Measurements from ENCODE around the gene TGM5. TPM values are rescaled to one million over a fixed set of nuclear protein-coding genes. Genes with fewer than 3 reads are reported as not detected.

TGM5 gene
- polyA plus RNA-seq, 2 of the 4 experiments (the other 2 are of a cell fraction): not detected

DNA sequence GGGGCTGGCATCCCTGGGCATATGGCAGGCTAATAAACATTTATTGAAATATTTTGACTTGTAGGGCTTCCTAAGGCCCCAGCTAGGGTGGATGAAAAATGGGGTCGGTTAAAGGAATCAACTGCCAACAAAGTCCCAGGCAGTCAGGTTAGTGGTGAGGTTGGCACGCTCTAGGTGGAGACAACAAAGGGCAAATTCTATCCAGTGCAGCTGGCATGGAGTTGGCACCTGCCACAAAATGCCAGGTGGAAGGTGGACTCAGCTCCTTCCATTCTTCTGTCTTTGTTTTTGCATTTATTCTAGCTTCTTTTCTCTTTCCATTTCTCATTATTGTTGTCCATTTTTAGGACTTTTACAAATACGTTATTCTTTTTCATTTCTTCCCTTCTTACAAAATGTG is 32.7 kb upstream of the TGM5 start (continued):
- TF ChIP-seq NFE2L2 (conservative IDR thresholded peaks at IDR 0.05; ENCODE audit: low read length): no peak

DNA sequence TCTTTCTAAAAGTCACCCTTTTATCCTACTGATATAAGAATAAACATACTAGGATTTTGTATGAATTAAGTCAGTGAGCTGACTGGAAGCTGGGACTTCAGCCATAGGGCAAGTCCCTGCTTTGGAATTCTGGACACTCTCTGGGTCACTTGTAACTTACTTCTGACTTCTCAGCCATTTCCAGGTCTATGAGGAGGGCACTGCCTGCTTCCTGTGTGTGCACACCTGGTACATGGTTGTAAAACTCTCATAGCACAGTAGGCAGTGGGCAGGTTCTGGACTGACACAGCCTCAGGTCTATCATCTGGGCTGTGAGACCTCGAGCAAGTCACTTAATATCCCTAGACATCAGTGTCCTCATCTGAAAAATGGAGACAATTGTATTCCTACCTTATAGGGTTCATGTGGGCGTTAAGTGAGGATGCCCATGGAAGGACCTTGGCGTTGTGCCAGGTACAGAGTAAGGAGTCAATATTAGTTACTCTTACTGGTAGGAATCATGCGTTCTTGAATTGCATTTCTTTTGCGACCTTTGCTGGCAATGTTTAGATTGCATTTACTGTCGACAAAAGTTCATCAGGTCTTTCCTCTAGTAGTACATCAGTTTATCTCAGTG is 27.5 kb upstream of the TGM5 start:
- TF ChIP-seq HOXA7 (CRISPR knock-in tag; IDR thresholded peaks at IDR 0.05): no peak
- TF ChIP-seq ZFP36 (IDR thresholded peaks at IDR 0.05; ENCODE audit: borderline replicate concordance, partially characterized antibody): no peak
- TF ChIP-seq RARB (CRISPR knock-in tag; IDR thresholded peaks at IDR 0.05): no peak
- no peak for TF ChIP-seq CEBPB (IDR thresholded peaks at IDR 0.05)
- TF ChIP-seq, protein P1, sequence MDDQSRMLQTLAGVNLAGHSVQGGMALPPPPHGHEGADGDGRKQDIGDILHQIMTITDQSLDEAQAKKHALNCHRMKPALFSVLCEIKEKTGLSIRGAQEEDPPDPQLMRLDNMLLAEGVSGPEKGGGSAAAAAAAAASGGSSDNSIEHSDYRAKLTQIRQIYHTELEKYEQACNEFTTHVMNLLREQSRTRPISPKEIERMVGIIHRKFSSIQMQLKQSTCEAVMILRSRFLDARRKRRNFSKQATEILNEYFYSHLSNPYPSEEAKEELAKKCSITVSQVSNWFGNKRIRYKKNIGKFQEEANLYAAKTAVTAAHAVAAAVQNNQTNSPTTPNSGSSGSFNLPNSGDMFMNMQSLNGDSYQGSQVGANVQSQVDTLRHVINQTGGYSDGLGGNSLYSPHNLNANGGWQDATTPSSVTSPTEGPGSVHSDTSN (IDR thresholded peaks at IDR 0.05): no peak
- TF ChIP-seq RAD21 (conservative IDR thresholded peaks at IDR 0.05 in 1 of 2, IDR thresholded peaks at IDR 0.05 in 1 of 2): no peak
- no peak for TF ChIP-seq PHF8 (IDR thresholded peaks at IDR 0.05; ENCODE audit: borderline replicate concordance, low read depth)
- TF ChIP-seq, protein P2, sequence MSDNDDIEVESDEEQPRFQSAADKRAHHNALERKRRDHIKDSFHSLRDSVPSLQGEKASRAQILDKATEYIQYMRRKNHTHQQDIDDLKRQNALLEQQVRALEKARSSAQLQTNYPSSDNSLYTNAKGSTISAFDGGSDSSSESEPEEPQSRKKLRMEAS (IDR thresholded peaks at IDR 0.05): no peak
- no peak for TF ChIP-seq CHD4 (IDR thresholded peaks at IDR 0.05; ENCODE audit: borderline replicate concordance)
- TF ChIP-seq ZC3H11A (IDR thresholded peaks at IDR 0.05): no peak
- TF ChIP-seq, protein P3, sequence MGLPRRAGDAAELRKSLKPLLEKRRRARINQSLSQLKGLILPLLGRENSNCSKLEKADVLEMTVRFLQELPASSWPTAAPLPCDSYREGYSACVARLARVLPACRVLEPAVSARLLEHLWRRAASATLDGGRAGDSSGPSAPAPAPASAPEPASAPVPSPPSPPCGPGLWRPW (IDR thresholded peaks at IDR 0.05): no peak
- TF ChIP-seq BHLHE40 (IDR thresholded peaks at IDR 0.05; ENCODE audit: low read depth, low read length): no peak
- no peak for FAIRE-seq
- Histone ChIP-seq H3K27ac (no peak overlapping the region), H3K4me3 (no peak overlapping the region), H3K4me1 (no peaks in the 10 kb centered on the region), H3K4me2 (0 out of 3 replicates have a peak overlapping the region, but pooled peaks have one; percentile 19), H3K9me3 (no peaks in the 10 kb centered on the region)
- POLR2A ChIA-PET: no interaction called here
- DNase-seq (ENCODE audit: low read depth in 1 of 2, low spot score in 1 of 2): no peak
- ATAC-seq: no peak; a peak in 1 of 6 replicates
- WGBS (ENCODE audit: missing lambda C conversion rate): 18% methylated on average over 6 of the region's 6 CpGs
- CTCF ChIA-PET: interaction anchor here (2.1 kb wide), 1 partner anchor 9 kb away, joined by 7 read pairs; no protein-coding TSS in a partner anchor

DNA sequence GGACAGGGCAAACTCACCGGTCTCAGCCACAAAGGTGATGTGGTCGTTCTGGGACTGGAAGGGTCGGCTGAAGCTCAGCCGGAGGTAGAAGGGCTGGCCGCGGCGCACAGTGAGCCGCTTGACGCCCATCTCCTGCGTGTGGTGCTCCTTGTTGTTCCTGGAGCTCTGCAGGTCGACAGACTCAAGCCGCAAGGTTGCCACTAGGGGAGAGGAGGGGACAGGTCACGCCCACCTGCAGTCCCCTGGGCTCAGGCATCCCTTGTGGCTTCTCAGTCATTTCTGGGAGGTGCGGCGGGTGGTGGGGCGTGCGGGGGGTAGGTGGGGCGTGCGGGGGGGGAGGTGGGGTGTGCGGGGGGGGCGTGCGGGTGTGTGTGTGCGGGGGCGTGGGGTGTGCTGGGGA is 26.7 kb upstream of the TGM5 start:
- ChIA-PET POLR2A (no interaction called here), CTCF (interaction anchor here (1.3 to 2.1 kb wide), 2 partner anchors 8 to 68 kb away, joined by 3 to 7 read pairs; no protein-coding TSS in a partner anchor)
- no peak for TF ChIP-seq RFX5 (IDR thresholded peaks at IDR 0.05)
- TF ChIP-seq NPAS2 (CRISPR knock-in tag; IDR thresholded peaks at IDR 0.05; ENCODE audit: borderline replicate concordance): no peak
- no peak for TF ChIP-seq TP53 (CRISPR knock-in tag; IDR thresholded peaks at IDR 0.05)
- no peak for TF ChIP-seq CBX8 (IDR thresholded peaks at IDR 0.05)
- no peak for TF ChIP-seq CBX2 (IDR thresholded peaks at IDR 0.05; ENCODE audit: borderline replicate concordance, low read depth)
- TF ChIP-seq MAFK (IDR thresholded peaks at IDR 0.05; ENCODE audit: partially characterized antibody): no peak
- TF ChIP-seq FOSL2 (IDR thresholded peaks at IDR 0.05): no peak
- no peak for TF ChIP-seq FOSL2 (CRISPR knock-in tag; IDR thresholded peaks at IDR 0.05)
- TF ChIP-seq SREBF2 (IDR thresholded peaks at IDR 0.05): no peak
- no peak for TF ChIP-seq KDM1A (IDR thresholded peaks at IDR 0.05; ENCODE audit: low read depth)
- no peak for TF ChIP-seq HDAC2 (IDR thresholded peaks at IDR 0.05)
- TF ChIP-seq CHD2 (IDR thresholded peaks at IDR 0.05; ENCODE audit: low read length, partially characterized antibody): no peak
- TF ChIP-seq, protein P2 (IDR thresholded peaks at IDR 0.05): no peak
- TF ChIP-seq, protein P4, sequence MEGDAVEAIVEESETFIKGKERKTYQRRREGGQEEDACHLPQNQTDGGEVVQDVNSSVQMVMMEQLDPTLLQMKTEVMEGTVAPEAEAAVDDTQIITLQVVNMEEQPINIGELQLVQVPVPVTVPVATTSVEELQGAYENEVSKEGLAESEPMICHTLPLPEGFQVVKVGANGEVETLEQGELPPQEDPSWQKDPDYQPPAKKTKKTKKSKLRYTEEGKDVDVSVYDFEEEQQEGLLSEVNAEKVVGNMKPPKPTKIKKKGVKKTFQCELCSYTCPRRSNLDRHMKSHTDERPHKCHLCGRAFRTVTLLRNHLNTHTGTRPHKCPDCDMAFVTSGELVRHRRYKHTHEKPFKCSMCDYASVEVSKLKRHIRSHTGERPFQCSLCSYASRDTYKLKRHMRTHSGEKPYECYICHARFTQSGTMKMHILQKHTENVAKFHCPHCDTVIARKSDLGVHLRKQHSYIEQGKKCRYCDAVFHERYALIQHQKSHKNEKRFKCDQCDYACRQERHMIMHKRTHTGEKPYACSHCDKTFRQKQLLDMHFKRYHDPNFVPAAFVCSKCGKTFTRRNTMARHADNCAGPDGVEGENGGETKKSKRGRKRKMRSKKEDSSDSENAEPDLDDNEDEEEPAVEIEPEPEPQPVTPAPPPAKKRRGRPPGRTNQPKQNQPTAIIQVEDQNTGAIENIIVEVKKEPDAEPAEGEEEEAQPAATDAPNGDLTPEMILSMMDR (IDR thresholded peaks at IDR 0.05): no peak
- no peak for TF ChIP-seq POLR2A (IDR thresholded peaks at IDR 0.05; ENCODE audit: low read length)
- no peak for TF ChIP-seq JUN (IDR thresholded peaks at IDR 0.05)
- Histone ChIP-seq H3K27ac (no peak overlapping the region), H3K9me3 (no peaks in the 10 kb centered on the region), H3K4me3 (no peak overlapping the region), H3K4me2 (no peak overlapping the region), H3K4me1 (no peaks in the 10 kb centered on the region)
- ATAC-seq (peak in 1 of 2 experiments; percentile 58; a peak in 3 of 6 replicates), FAIRE-seq (no peak), DNase-seq (ENCODE audit: low read depth in 1 of 2, low spot score in 1 of 2) (peak in 1 of 2 experiments; percentile 4)
- 30% methylated on average over 7 of the region's 24 CpGs for WGBS (ENCODE audit: missing lambda C conversion rate)

Data from A549 (cell line).